Tibial nerve (tissue), 4 donors: ENCODE data around the gene MAN2A1.

Experiments
- EP300 ChIP-seq, 2 donors: sonication (generic); formaldehyde crosslinking; IDR thresholded peaks; one replicate each; pipeline ENCODE4 v1.6.1; 2017; ENCODE audit warnings: antibody characterized with exemption in 2 of 2, mild to moderate bottlenecking in 1 of 2
- POLR2A ChIP-seq, 2 donors: fragments of 450-650 bp; IDR thresholded peaks; one replicate each; pipeline ENCODE4 v1.6.1; 2017; ENCODE audit warnings: antibody characterized with exemption in 2 of 2, mild to moderate bottlenecking in 2 of 2, moderate library complexity in 2 of 2
- TF ChIP-seq, protein P1 (sequence below), 5 experiments: fragments of 200-600 bp in 3 of 5; fragments of 450-650 bp in 2 of 5; sonication (generic) in 3 of 5; IDR thresholded peaks; one replicate each; pipeline ENCODE4 v1.5.1; 2016 to 2019; ENCODE audit warnings: antibody characterized with exemption in 5 of 5, mild to moderate bottlenecking in 3 of 5, moderate library complexity in 2 of 5

DNA sequence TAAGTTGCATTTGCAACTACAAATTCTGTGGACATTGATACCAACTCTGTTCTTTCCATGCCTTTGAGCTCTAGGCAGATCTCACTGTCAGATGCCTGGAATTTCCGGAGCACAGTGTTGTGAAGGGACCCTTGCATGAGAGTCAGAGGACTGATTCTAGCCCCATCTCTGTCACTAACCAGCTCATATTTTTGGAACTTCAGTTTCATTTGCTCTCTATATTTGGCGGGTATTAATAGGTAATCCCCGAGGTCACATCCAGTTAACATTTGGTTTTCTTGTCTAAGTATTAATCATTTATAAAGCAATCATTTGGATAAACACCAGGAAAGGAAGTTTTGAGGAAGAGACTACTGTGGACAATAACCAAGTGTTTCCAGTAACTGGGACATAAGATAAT is 115.7 kb downstream of the MAN2A1 start:
- TF ChIP-seq, protein P1, sequence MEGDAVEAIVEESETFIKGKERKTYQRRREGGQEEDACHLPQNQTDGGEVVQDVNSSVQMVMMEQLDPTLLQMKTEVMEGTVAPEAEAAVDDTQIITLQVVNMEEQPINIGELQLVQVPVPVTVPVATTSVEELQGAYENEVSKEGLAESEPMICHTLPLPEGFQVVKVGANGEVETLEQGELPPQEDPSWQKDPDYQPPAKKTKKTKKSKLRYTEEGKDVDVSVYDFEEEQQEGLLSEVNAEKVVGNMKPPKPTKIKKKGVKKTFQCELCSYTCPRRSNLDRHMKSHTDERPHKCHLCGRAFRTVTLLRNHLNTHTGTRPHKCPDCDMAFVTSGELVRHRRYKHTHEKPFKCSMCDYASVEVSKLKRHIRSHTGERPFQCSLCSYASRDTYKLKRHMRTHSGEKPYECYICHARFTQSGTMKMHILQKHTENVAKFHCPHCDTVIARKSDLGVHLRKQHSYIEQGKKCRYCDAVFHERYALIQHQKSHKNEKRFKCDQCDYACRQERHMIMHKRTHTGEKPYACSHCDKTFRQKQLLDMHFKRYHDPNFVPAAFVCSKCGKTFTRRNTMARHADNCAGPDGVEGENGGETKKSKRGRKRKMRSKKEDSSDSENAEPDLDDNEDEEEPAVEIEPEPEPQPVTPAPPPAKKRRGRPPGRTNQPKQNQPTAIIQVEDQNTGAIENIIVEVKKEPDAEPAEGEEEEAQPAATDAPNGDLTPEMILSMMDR (IDR thresholded peaks at IDR 0.05): no peak
- no peak for TF ChIP-seq POLR2A (IDR thresholded peaks at IDR 0.05)
- no peak for TF ChIP-seq EP300 (IDR thresholded peaks at IDR 0.05)
